HEK293 (cell line): ENCODE data around the gene ADORA2A.

Experiments
- CTCF ChIP-seq: fragments of 450-650 bp; formaldehyde crosslinking; IDR thresholded peaks from 2 replicates; pipeline ENCODE4 v1.5.1; 2016; ENCODE audit warnings: missing biosample characterization, missing genetic modification characterization
- ZNF140 ChIP-seq: fragments of 450-650 bp; formaldehyde crosslinking; IDR thresholded peaks from 2 replicates; pipeline ENCODE4 v1.5.1; 2016; ENCODE audit warnings: missing biosample characterization, missing genetic modification characterization
- ZNF350 ChIP-seq: fragments of 450-650 bp; formaldehyde crosslinking; IDR thresholded peaks from 2 replicates; pipeline ENCODE4 v1.5.0; 2017; ENCODE audit warnings: missing biosample characterization, mild to moderate bottlenecking, missing genetic modification characterization

GRCh38 chr22:24435861-24436371, 8.5 kb downstream of the ADORA2A start:
- no peak for TF ChIP-seq CTCF (tag by site-specific recombination)
- no peak for TF ChIP-seq ZNF350 (tag by site-specific recombination)
- TF ChIP-seq ZNF140 (tag by site-specific recombination), result no peak
